DND-41 (cell line): ENCODE data around the gene PTPN4.

Source experiments
- CTCF ChIP-seq: IDR thresholded peaks from 2 replicates; pipeline ENCODE4 v1.5.1; 2012; ENCODE audit warnings: borderline replicate concordance, low read length, moderate library complexity, mild to moderate bottlenecking; ENCODE audit not compliant: poor library complexity, severe bottlenecking; ENCODE audit errors: extremely low read depth
- EZH2 ChIP-seq: IDR thresholded peaks from 3 replicates; pipeline ENCODE4 v1.6.1; 2012; ENCODE audit warnings: borderline replicate concordance, low read depth, mild to moderate bottlenecking, moderate library complexity, low read length, inconsistent platforms; ENCODE audit not compliant: severe bottlenecking

DNA sequence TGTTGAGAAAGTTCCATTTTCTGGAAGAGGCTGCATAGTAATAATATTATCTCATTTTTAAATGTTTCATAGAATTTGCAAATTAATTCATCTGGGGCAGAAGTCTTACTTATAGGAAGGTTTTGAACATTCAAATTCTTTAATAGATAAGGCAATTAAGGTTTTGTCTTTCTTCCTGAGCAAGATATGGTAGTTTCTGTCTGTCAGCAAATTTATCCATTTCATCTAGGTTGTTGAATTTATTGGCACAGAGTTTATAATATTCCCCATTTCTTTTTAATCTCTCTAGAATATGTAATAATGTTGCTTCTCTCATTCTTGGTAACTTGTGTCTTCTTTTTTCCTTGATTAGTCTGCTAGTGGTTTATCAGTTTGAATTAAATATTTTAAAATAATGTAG is 163.0 kb downstream of the PTPN4 start:
- TF ChIP-seq CTCF (no peak), EZH2 (no peak)
